Activated CD4-positive, alpha-beta T cell treated with anti-CD3 and anti-CD28 coated beads, Interleukin-2, amount 10 ng/mL, durations not matched to agents 24 days and 14 days (primary cell): ENCODE results near the gene WHRN. TPM values are rescaled to one million over a fixed set of nuclear protein-coding genes. Genes with fewer than 3 reads are reported as not detected.

ENCODE experiments used
- DNase-seq: peaks from one replicate; pipeline ENCODE4 v3.0.0; 2022
- H3K27ac Mint-ChIP-seq: one replicate; pipeline ENCODE4 v1.8.0; 2022; ENCODE audit warnings: mild to moderate bottlenecking, mixed read lengths
- H3K27me3 Mint-ChIP-seq: one replicate; pipeline ENCODE4 v1.8.0; 2022; ENCODE audit warnings: mixed read lengths
- H3K36me3 Mint-ChIP-seq: one replicate; pipeline ENCODE4 v1.8.0; 2022; ENCODE audit warnings: low read depth, mild to moderate bottlenecking, mixed read lengths
- H3K4me1 Mint-ChIP-seq: one replicate; pipeline ENCODE4 v1.8.0; 2021; ENCODE audit warnings: mixed read lengths
- H3K4me3 Mint-ChIP-seq: one replicate; pipeline ENCODE4 v1.8.0; 2022; ENCODE audit warnings: mild to moderate bottlenecking, moderate library complexity, mixed read lengths
- H3K9me3 Mint-ChIP-seq: one replicate; pipeline ENCODE4 v1.8.0; 2021; ENCODE audit warnings: mixed read lengths
- intact Hi-C: fragments of 100-400 bp; cut with micrococcal nuclease; formaldehyde crosslinking; loops from one replicate; pipeline ENCODE4 v1.15.1; 2023
- total RNA-seq: library from RNA; stranded (reverse); gene quantifications from 2 replicates; pipeline ENCODE4 v1.2.3, GENCODE V29; 2022

The WHRN gene
- total RNA-seq, 1 donor from 2014 or later: 2.0 TPM

GRCh38 chr9:114467226-114467750 is 38.0 kb downstream of the WHRN start:
- intact Hi-C loops: no loop called here
- no peak for DNase-seq
- no peak overlapping the region for H3K27ac Mint-ChIP-seq
- H3K9me3 Mint-ChIP-seq: no peaks in the 10 kb centered on the region
- peaks cover 4% of the 10 kb centered on the region for H3K4me1 Mint-ChIP-seq
- no peaks in the 10 kb centered on the region for H3K36me3 Mint-ChIP-seq
- no peaks in the 10 kb centered on the region for H3K27me3 Mint-ChIP-seq
- no peak overlapping the region for H3K4me3 Mint-ChIP-seq

GRCh38 chr9:114465906-114466900 is 39.1 kb downstream of the WHRN start:
- intact Hi-C loops: no loop called here
- no peak overlapping the region for H3K27ac Mint-ChIP-seq
- no peak for DNase-seq

GRCh38 chr9:114465417-114465816 is 39.9 kb downstream of the WHRN start:
- Mint-ChIP-seq H3K4me1 (peaks cover 4% of the 10 kb centered on the region), H3K9me3 (no peaks in the 10 kb centered on the region), H3K27me3 (no peaks in the 10 kb centered on the region), H3K36me3 (no peaks in the 10 kb centered on the region), H3K27ac (no peak overlapping the region), H3K4me3 (no peak overlapping the region)
- no peak for DNase-seq
- intact Hi-C loops: no loop called here

More at GRCh38 chr9:114465906-114466900, 39.1 kb downstream of the WHRN start:
- H3K4me3 Mint-ChIP-seq: no peak overlapping the region
- H3K4me1 Mint-ChIP-seq: peaks cover 4% of the 10 kb centered on the region
- no peaks in the 10 kb centered on the region for H3K27me3 Mint-ChIP-seq
- no peaks in the 10 kb centered on the region for H3K36me3 Mint-ChIP-seq
- no peaks in the 10 kb centered on the region for H3K9me3 Mint-ChIP-seq

GRCh38 chr9:114464281-114465051 is 40.8 kb downstream of the WHRN start:
- Mint-ChIP-seq H3K27me3 (no peaks in the 10 kb centered on the region), H3K4me3 (no peak overlapping the region), H3K4me1 (peaks cover 4% of the 10 kb centered on the region), H3K36me3 (no peaks in the 10 kb centered on the region), H3K9me3 (no peaks in the 10 kb centered on the region), H3K27ac (no peak overlapping the region)
- DNase-seq: no peak
- intact Hi-C loops: no loop called here

GRCh38 chr9:114462791-114463190 is 42.5 kb downstream of the WHRN start:
- intact Hi-C loops: no loop called here
- Mint-ChIP-seq H3K4me3 (no peak overlapping the region), H3K27ac (no peak overlapping the region), H3K4me1 (peaks cover 4% of the 10 kb centered on the region), H3K36me3 (no peaks in the 10 kb centered on the region), H3K27me3 (no peaks in the 10 kb centered on the region), H3K9me3 (no peaks in the 10 kb centered on the region)
- DNase-seq: no peak

- H3K4me3 Mint-ChIP-seq: no peak overlapping the region
- peaks cover 3% of the 10 kb centered on the region for H3K27me3 Mint-ChIP-seq
- intact Hi-C loops: no loop called here
- no peaks in the 10 kb centered on the region for H3K9me3 Mint-ChIP-seq
- no peaks in the 10 kb centered on the region for H3K36me3 Mint-ChIP-seq
- peaks cover 4% of the 10 kb centered on the region for H3K4me1 Mint-ChIP-seq
- no peak overlapping the region for H3K27ac Mint-ChIP-seq
- no peak for DNase-seq
Measured at GRCh38 chr9:114461468-114461867, 43.8 kb downstream of the WHRN start.

GRCh38 chr9:114460513-114461199 is 44.6 kb downstream of the WHRN start:
- intact Hi-C loops: no loop called here
- Mint-ChIP-seq H3K4me1 (peaks cover 4% of the 10 kb centered on the region), H3K36me3 (no peaks in the 10 kb centered on the region), H3K9me3 (no peaks in the 10 kb centered on the region), H3K27ac (no peak overlapping the region), H3K27me3 (peaks cover 10% of the 10 kb centered on the region), H3K4me3 (no peak overlapping the region)
- DNase-seq: no peak

GRCh38 chr9:114459464-114459863 is 45.8 kb downstream of the WHRN start:
- Mint-ChIP-seq H3K27me3 (peaks cover 17% of the 10 kb centered on the region), H3K27ac (no peak overlapping the region), H3K4me3 (no peak overlapping the region), H3K4me1 (no peaks in the 10 kb centered on the region), H3K9me3 (no peaks in the 10 kb centered on the region), H3K36me3 (no peaks in the 10 kb centered on the region)
- intact Hi-C loops: no loop called here
- no peak for DNase-seq

GRCh38 chr9:114456929-114457328 is 48.3 kb downstream of the WHRN start:
- DNase-seq: no peak
- Mint-ChIP-seq H3K4me1 (peaks cover 12% of the 10 kb centered on the region), H3K4me3 (no peak overlapping the region), H3K27me3 (peaks cover 22% of the 10 kb centered on the region), H3K9me3 (peaks cover 4% of the 10 kb centered on the region), H3K36me3 (no peaks in the 10 kb centered on the region), H3K27ac (no peak overlapping the region)
- intact Hi-C loops: no loop called here

GRCh38 chr9:114454652-114455051 is 50.6 kb downstream of the WHRN start:
- Mint-ChIP-seq H3K27me3 (peaks cover 22% of the 10 kb centered on the region), H3K27ac (no peak overlapping the region), H3K9me3 (peaks cover 4% of the 10 kb centered on the region), H3K4me3 (no peak overlapping the region), H3K4me1 (peaks cover 12% of the 10 kb centered on the region), H3K36me3 (no peaks in the 10 kb centered on the region)
- intact Hi-C loops: no loop called here
- DNase-seq: no peak

GRCh38 chr9:114452219-114453165 is 52.8 kb downstream of the WHRN start:
- Mint-ChIP-seq H3K27me3 (peaks cover 21% of the 10 kb centered on the region), H3K9me3 (peaks cover 4% of the 10 kb centered on the region)
- intact Hi-C loops: no loop called here

GRCh38 chr9:114451707-114452031 is 53.6 kb downstream of the WHRN start:
- Mint-ChIP-seq H3K27ac (no peak overlapping the region), H3K9me3 (peaks cover 4% of the 10 kb centered on the region), H3K4me3 (no peak overlapping the region), H3K4me1 (peaks cover 12% of the 10 kb centered on the region), H3K36me3 (no peaks in the 10 kb centered on the region), H3K27me3 (peaks cover 22% of the 10 kb centered on the region)
- DNase-seq: no peak
- intact Hi-C loops: no loop called here

More at GRCh38 chr9:114452219-114453165, 52.8 kb downstream of the WHRN start:
- DNase-seq: no peak
- no peaks in the 10 kb centered on the region for H3K36me3 Mint-ChIP-seq
- H3K4me1 Mint-ChIP-seq: peaks cover 12% of the 10 kb centered on the region
- H3K4me3 Mint-ChIP-seq: no peak overlapping the region
- H3K27ac Mint-ChIP-seq: peak overlapping the region; percentile 34
